OCI-LY1 (cell line): ENCODE data around the gene KIRREL3.

ENCODE experiments used
- H2AFZ ChIP-seq: fragments of 200-600 bp; sonication (generic), shearing (Covaris generic); 2 replicates; pipeline ENCODE4 v1.6.0; 2014; ENCODE audit warnings: antibody characterized with exemption, mild to moderate bottlenecking, low read length
- H3F3A ChIP-seq: fragments of 200-600 bp; sonication (generic), shearing (Covaris generic); 2 replicates; pipeline ENCODE4 v1.6.0; 2014; ENCODE audit warnings: mild to moderate bottlenecking, antibody characterized with exemption, low read length, moderate library complexity; ENCODE audit not compliant: insufficient read depth
- H3K27ac ChIP-seq: fragments of 200-600 bp; sonication (generic); 2 replicates; pipeline ENCODE4 v1.5.1; 2014; ENCODE audit warnings: low read length, mixed run types, mild to moderate bottlenecking, low read depth; ENCODE audit not compliant: poor library complexity, severe bottlenecking
- H3K27me3 ChIP-seq: fragments of 200-600 bp; sonication (generic); 2 replicates; pipeline ENCODE4 v1.6.0; 2014; ENCODE audit warnings: antibody characterized with exemption, mild to moderate bottlenecking, low read length, moderate library complexity; ENCODE audit not compliant: insufficient read depth
- H3K36me3 ChIP-seq: fragments of 200-600 bp; sonication (generic); 2 replicates; pipeline ENCODE4 v1.6.1; 2014; ENCODE audit warnings: mild to moderate bottlenecking, antibody characterized with exemption, low read length, moderate library complexity, mixed read lengths; ENCODE audit not compliant: insufficient read depth
- H3K4me1 ChIP-seq: fragments of 200-600 bp; sonication (generic); 2 replicates; pipeline ENCODE4 v1.5.1; 2014; ENCODE audit warnings: mild to moderate bottlenecking, low read length, moderate library complexity; ENCODE audit not compliant: insufficient read depth, severe bottlenecking
- H3K4me2 ChIP-seq: fragments of 200-600 bp; sonication (generic), shearing (Covaris generic); 2 replicates; pipeline ENCODE4 v1.6.1; 2014; ENCODE audit warnings: low read length
- H3K4me3 ChIP-seq: fragments of 200-600 bp; sonication (generic); 2 replicates; pipeline ENCODE4 v1.5.1; 2014; ENCODE audit warnings: low read length, low read depth, mild to moderate bottlenecking, mixed read lengths; ENCODE audit not compliant: poor library complexity, severe bottlenecking
- H3K79me2 ChIP-seq: fragments of 200-600 bp; shearing (Covaris generic); 2 replicates; pipeline ENCODE4 v1.6.1; 2016; ENCODE audit warnings: mixed run types, low read length, mixed read lengths; ENCODE audit not compliant: insufficient read depth
- H3K9ac ChIP-seq: fragments of 200-600 bp; sonication (generic), shearing (Covaris generic); 2 replicates; pipeline ENCODE4 v1.6.1; 2014; ENCODE audit warnings: mild to moderate bottlenecking, low read length, mixed read lengths
- H3K9me2 ChIP-seq: fragments of 200-600 bp; sonication (generic), shearing (Covaris generic); 2 replicates; pipeline ENCODE4 v1.6.1; 2014; ENCODE audit warnings: low read depth, mild to moderate bottlenecking, low read length, mixed read lengths
- H3K9me3 ChIP-seq: fragments of 200-600 bp; shearing (Covaris generic); 2 replicates; pipeline ENCODE4 v1.6.1; 2014; ENCODE audit warnings: low read length, mixed read lengths
- H4K20me1 ChIP-seq: fragments of 200-600 bp; sonication (generic), shearing (Covaris generic); 2 replicates; pipeline ENCODE4 v1.6.0; 2016; ENCODE audit warnings: mild to moderate bottlenecking, low read length; ENCODE audit not compliant: insufficient read depth
- EZH2 ChIP-seq: fragments of 200-600 bp; sonication (generic), shearing (Covaris generic); IDR thresholded peaks from 2 replicates; pipeline ENCODE4 v1.8.0; 2017; ENCODE audit warnings: borderline replicate concordance, mixed run types, mild to moderate bottlenecking, antibody characterized with exemption, low read length, moderate library complexity, mixed read lengths
- TF ChIP-seq, protein P1 (sequence below): fragments of 200-600 bp; sonication (generic), shearing (Covaris generic); IDR thresholded peaks from 2 replicates; pipeline ENCODE4 v1.5.1; 2017; ENCODE audit warnings: mild to moderate bottlenecking, antibody characterized with exemption, low read length, moderate library complexity, mixed read lengths

KIRREL3 gene

DNA sequence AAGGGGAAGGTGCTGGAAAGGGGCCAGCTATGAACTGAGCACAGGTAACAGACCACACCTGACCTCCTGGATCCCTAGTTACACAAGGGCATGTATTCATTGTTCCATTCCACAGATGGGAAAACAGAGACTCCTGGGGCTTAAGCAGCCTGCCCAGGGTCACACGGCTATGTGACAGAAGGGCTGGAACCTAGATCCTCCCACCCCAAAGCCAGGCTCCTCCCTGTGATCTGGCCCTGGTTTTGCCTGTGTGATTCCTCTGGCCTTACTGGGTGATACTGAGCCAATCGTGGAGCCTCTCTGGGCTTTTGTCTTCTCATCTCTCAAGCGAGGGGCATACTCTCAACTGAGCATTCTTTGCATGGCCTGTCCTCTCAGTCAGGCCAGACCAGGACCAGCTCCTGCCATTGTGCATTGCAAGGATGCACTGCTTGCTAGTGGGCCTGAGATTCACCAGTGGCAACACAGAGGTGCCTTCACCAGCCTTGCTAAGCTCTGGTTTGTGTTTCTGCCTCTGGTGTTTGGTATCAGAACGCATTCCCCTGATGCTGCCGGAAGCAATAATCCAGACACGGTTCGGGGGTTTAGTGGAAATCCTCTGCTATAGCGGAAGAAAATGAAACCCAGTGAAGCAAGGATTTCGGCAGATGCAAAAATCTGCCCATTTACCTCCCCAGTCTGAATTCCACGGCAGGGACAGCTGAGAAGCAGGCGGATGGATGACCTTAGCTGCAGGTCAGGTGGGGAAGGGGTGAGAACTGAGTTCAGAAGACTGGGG lies 418.5 kb downstream of the KIRREL3 start:
- H4K20me1 ChIP-seq, result no peaks in the 10 kb centered on the region
- no peaks in the 10 kb centered on the region for H3K79me2 ChIP-seq
- no peaks in the 10 kb centered on the region for H3F3A ChIP-seq
- H3K4me3 ChIP-seq, result no peak overlapping the region
- H3K9ac ChIP-seq, result no peak overlapping the region
- no peaks in the 10 kb centered on the region for H3K9me2 ChIP-seq
- no peak overlapping the region for H3K27ac ChIP-seq
- no peaks in the 10 kb centered on the region for H3K36me3 ChIP-seq
- no peak overlapping the region for H2AFZ ChIP-seq
- no peaks in the 10 kb centered on the region for H3K27me3 ChIP-seq
- no peaks in the 10 kb centered on the region for H3K9me3 ChIP-seq
- TF ChIP-seq EZH2, result no peak
- TF ChIP-seq, protein P1, sequence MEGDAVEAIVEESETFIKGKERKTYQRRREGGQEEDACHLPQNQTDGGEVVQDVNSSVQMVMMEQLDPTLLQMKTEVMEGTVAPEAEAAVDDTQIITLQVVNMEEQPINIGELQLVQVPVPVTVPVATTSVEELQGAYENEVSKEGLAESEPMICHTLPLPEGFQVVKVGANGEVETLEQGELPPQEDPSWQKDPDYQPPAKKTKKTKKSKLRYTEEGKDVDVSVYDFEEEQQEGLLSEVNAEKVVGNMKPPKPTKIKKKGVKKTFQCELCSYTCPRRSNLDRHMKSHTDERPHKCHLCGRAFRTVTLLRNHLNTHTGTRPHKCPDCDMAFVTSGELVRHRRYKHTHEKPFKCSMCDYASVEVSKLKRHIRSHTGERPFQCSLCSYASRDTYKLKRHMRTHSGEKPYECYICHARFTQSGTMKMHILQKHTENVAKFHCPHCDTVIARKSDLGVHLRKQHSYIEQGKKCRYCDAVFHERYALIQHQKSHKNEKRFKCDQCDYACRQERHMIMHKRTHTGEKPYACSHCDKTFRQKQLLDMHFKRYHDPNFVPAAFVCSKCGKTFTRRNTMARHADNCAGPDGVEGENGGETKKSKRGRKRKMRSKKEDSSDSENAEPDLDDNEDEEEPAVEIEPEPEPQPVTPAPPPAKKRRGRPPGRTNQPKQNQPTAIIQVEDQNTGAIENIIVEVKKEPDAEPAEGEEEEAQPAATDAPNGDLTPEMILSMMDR, result no peak
- H3K4me1 ChIP-seq, result no peaks in the 10 kb centered on the region
- H3K4me2 ChIP-seq, result no peak overlapping the region

DNA sequence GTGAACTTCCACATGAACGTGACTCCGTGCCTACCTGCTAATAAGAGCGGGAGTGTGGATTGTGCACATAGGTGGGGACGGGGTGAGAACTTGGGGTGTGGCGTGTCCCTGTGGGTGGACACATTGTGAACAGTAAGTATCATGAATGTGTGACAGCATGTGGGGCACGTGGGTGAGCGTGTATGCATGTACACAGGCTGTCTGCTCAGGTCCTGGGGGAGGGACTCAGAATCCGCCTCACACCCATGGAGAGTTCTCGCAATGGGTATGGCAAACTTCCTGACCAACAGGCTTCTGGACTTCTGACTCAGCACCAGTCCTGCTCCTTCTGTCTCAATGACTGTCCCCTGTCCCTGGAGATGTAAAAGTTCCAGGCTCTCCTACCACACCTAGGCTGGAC lies 422.1 kb downstream of the KIRREL3 start:
- Histone ChIP-seq H3K4me1 (no peaks in the 10 kb centered on the region), H3K79me2 (no peaks in the 10 kb centered on the region), H3K9me3 (no peaks in the 10 kb centered on the region), H3K4me2 (no peak overlapping the region), H3K9me2 (no peaks in the 10 kb centered on the region), H3F3A (no peaks in the 10 kb centered on the region), H3K27me3 (no peaks in the 10 kb centered on the region), H2AFZ (no peak overlapping the region), H3K4me3 (no peak overlapping the region), H3K27ac (no peak overlapping the region), H4K20me1 (no peaks in the 10 kb centered on the region), H3K36me3 (no peaks in the 10 kb centered on the region), H3K9ac (no peak overlapping the region)
- TF ChIP-seq, protein P1, result no peak
- TF ChIP-seq EZH2, result no peak

DNA sequence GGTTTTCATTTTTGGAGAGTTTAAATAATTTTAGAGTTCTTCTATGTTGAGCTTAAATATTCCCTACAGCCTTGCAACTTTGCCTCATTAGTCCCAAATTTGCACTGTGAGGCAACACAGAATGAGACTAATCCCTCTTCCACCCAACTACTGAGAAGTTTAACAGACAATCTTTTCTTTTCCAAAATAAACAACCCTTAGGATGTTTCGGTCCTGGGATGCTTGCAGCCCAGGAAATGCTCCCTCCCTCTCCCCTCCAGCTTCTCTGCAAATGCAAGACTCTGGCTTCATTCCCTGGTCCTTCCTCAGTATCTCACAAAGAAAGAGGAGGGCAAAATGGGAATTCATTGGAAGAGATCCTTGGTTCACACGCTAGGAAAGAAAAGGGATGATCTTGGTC lies 422.5 kb downstream of the KIRREL3 start:
- Histone ChIP-seq H2AFZ (no peak overlapping the region), H3F3A (no peaks in the 10 kb centered on the region), H3K9me2 (no peaks in the 10 kb centered on the region), H3K79me2 (no peaks in the 10 kb centered on the region), H3K4me2 (no peak overlapping the region), H3K4me1 (no peaks in the 10 kb centered on the region), H3K36me3 (no peaks in the 10 kb centered on the region), H3K27me3 (no peaks in the 10 kb centered on the region), H3K4me3 (no peak overlapping the region), H3K27ac (no peak overlapping the region), H3K9ac (no peak overlapping the region), H4K20me1 (no peaks in the 10 kb centered on the region), H3K9me3 (no peaks in the 10 kb centered on the region)
- TF ChIP-seq EZH2, result no peak
- TF ChIP-seq, protein P1, result no peak
